ENCODE data around the gene DBN1. TPM values are rescaled to one million over a fixed set of nuclear protein-coding genes. Genes with fewer than 3 reads are reported as not detected.
A peak's percentile ranks its signal among the peaks of the same experiment; 100 is the strongest.

Gene DBN1
- total and polyA plus RNA-seq, 2 donors (not counting 1 experiment from before 2014, with no cell fraction given), result 1.4 to 1.9 TPM

- Histone ChIP-seq H2AFZ (ENCODE audit: insufficient read depth, low read depth, low read length, poor library complexity, severe bottlenecking) (no peak overlapping the region), H3K27ac (ENCODE audit: low read length in 2 of 2) (peak overlapping the region in 1 of 2 donors; percentile 75), H4K20me1 (ENCODE audit: control insufficient read depth, insufficient read depth, low read length, poor library complexity, severe bottlenecking) (peaks cover 46% of the 10 kb centered on the region), H3K4me3 (ENCODE audit: control extremely low read depth in 1 of 5, extremely low read depth in 1 of 5, insufficient read depth in 1 of 5, low read depth in 2 of 5, low read length in 4 of 5) (peak overlapping the region in 3 of 5 experiments; percentile 49 to 66 (median 60)), H3K4me2 (replicated peaks; ENCODE audit: low read depth, low read length, poor library complexity, severe bottlenecking) (peak overlapping the region; percentile 93), H3K4me1 (ENCODE audit: control insufficient read depth in 2 of 2, insufficient read depth in 2 of 2, low read length in 2 of 2) (peaks cover 34 to 50% of the 10 kb centered on the region in 2 donors), H3K9me3 (ENCODE audit: control extremely low read depth in 1 of 3, control insufficient read depth in 2 of 3, insufficient read depth in 1 of 3, low read length in 2 of 3) (no peaks in the 10 kb centered on the region), H3K79me2 (ENCODE audit: control insufficient read depth, insufficient read depth, low read length) (peaks cover 10% of the 10 kb centered on the region), H3K27me3 (replicated peaks in 1 of 4; ENCODE audit: control extremely low read depth in 1 of 4, control insufficient read depth in 3 of 4, insufficient read depth in 4 of 4, low read length in 3 of 4) (peaks cover 0 to 14% (median 0%) of the 10 kb centered on the region in 4 experiments), H3K9ac (ENCODE audit: low read length) (peak overlapping the region; percentile 72), H3K36me3 (replicated peaks in 1 of 2; ENCODE audit: control extremely low read depth in 1 of 2, control insufficient read depth in 1 of 2, extremely low read depth in 1 of 2, insufficient read depth in 2 of 2, low read length in 1 of 2) (peaks cover 0 to 10% of the 10 kb centered on the region in 2 experiments)
- 0% methylated on average over 15 of the region's 52 CpGs for WGBS (ENCODE audit: insufficient coverage)
- no peaks in the 10 kb centered on the region for H3K9me3 Mint-ChIP-seq (ENCODE audit: insufficient read depth)
- H3K27ac Mint-ChIP-seq, result no peak overlapping the region
- TF ChIP-seq CTCF (IDR thresholded peaks at IDR 0.05) (no peak), EZH2 (IDR thresholded peaks at IDR 0.05; ENCODE audit: borderline replicate concordance, insufficient read depth, low read depth, low read length, poor library complexity, severe bottlenecking) (no peak)
- H3K4me1 Mint-ChIP-seq, result peaks cover 52% of the 10 kb centered on the region
- ChIA-PET POLR2A (interaction anchor here (0.5 to 10.8 kb wide), 8 partner anchors 8 to 698 kb away, joined by 3 to 103 read pairs (median 8); partner anchors contain the start of gene GRK6), CTCF (interaction anchor here (1.3 to 21.3 kb wide), 5 partner anchors 8 to 57 kb away, joined by 3 to 628 read pairs (median 62); partner anchors contain the start of genes F12, GRK6 and PFN3)
- intact Hi-C loops (cut with micrococcal nuclease), result loop anchor here (2.0 kb wide), 1 partner anchor 42 kb away; no protein-coding TSS in a partner anchor
- ATAC-seq (ENCODE audit: low read depth) (peak; percentile 29), DNase-seq (peak; percentile 82)
- peak overlapping the region; percentile 82 for H3K4me3 Mint-ChIP-seq
- no peaks in the 10 kb centered on the region for H3K27me3 Mint-ChIP-seq
Measured at GRCh38 chr5:177447066-177447610, 26.3 kb downstream of the DBN1 start.

All from B cell (primary cell).